MCF 10A (cell line): ENCODE results near the gene OLIG3. TPM values are rescaled to one million over a fixed set of nuclear protein-coding genes. Genes with fewer than 3 reads are reported as not detected.

Source experiments
- BruUV-seq: library from RNA; stranded (reverse); fragments of 400-500 nt; replicated peaks from 2 replicates; lab custom pipeline; 2021; lab: Mats Ljungman, UMichigan
- CTCF ChIA-PET: fragments of 300-600 bp; sonication (Branson Sonifier 250); formaldehyde crosslinking; extraction: SDS; loops from one replicate; lab custom pipeline; 2021; ENCODE audit warnings: antibody characterized with exemption, inconsistent platforms; lab: Yijun Ruan, JAX
- POLR2A ChIA-PET: fragments of 300-600, 350-650 bp; sonication (Branson Sonifier 250); formaldehyde crosslinking; extraction: SDS; loops from one replicate; lab custom pipeline; 2020; ENCODE audit warnings: antibody characterized with exemption, inconsistent platforms; lab: Yijun Ruan, JAX
- DNase-seq: peaks from one replicate; pipeline ENCODE4 v3.0.0-alpha.2; 2018; ENCODE audit not compliant: unreplicated experiment
- H3K27ac Mint-ChIP-seq: one replicate; pipeline ENCODE4 v1.8.0; 2022; ENCODE audit warnings: mild to moderate bottlenecking, low read depth, mixed read lengths; ENCODE audit not compliant: unreplicated experiment
- H3K27me3 Mint-ChIP-seq: one replicate; pipeline ENCODE4 v1.8.0; 2022; ENCODE audit warnings: mixed read lengths; ENCODE audit not compliant: insufficient read depth, unreplicated experiment
- H3K36me3 Mint-ChIP-seq: one replicate; pipeline ENCODE4 v1.8.0; 2022; ENCODE audit warnings: mild to moderate bottlenecking, moderate library complexity, mixed read lengths; ENCODE audit not compliant: insufficient read depth, unreplicated experiment
- H3K4me1 Mint-ChIP-seq: one replicate; pipeline ENCODE4 v1.8.0; 2022; ENCODE audit warnings: mixed read lengths; ENCODE audit not compliant: insufficient read depth, unreplicated experiment
- H3K4me3 Mint-ChIP-seq: one replicate; pipeline ENCODE4 v1.8.0; 2022; ENCODE audit warnings: mild to moderate bottlenecking, moderate library complexity, mixed read lengths; ENCODE audit not compliant: unreplicated experiment
- H3K9me3 Mint-ChIP-seq: one replicate; pipeline ENCODE4 v1.8.0; 2022; ENCODE audit warnings: mixed read lengths; ENCODE audit not compliant: unreplicated experiment
- intact Hi-C: fragments of 100-400 bp; cut with micrococcal nuclease; formaldehyde crosslinking; loops from 2 replicates; pipeline ENCODE4 v1.14.1; 2022
- total RNA-seq: library from RNA; stranded (reverse); gene quantifications from 2 replicates; pipeline ENCODE4 v1.2.3, GENCODE V29; 2022
- TF ChIP-seq, protein P1 (sequence below): fragments of 200-600 bp; IDR thresholded peaks from one replicate; pipeline ENCODE4 v1.8.0; 2022; ENCODE audit warnings: antibody characterized with exemption, mild to moderate bottlenecking; ENCODE audit not compliant: unreplicated experiment

The OLIG3 gene
- total RNA-seq, 1 experiment from 2014 or later, result not detected

DNA sequence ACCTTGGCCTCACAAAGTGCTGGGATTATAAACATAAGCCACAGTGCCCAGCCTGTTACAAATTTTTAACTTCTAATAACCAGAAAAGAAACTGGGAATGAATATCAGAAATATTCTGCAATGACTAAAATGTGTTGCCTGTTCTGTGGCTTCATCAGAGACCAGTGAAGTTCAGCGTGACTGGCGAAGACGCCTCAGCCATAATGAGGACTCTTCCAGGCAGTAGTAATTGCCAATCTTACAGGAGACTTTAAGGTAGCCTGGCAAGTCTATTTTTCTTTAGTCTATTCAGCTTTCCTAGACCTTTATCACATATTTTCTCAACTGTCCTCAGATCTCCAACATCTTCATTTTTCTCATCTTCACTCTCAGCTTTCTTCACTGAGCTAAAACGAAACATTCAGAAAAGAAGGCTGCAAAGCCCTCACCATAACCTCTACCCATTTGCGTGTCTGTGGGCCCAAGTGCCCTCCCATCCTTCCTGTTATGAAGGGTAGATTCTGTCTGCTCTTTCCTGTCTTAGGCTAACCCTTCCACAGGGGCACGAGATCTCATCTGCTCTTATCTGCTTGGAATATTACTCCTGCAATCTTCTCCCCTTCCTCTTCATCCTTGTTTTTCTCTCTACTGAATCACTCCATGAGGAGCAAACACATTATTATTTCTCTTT lies 42.0 kb upstream of the OLIG3 start:
- BruUV-seq, result no TSS peak
- H3K4me1 Mint-ChIP-seq, result no peaks in the 10 kb centered on the region
- DNase-seq, result no peak
- H3K27me3 Mint-ChIP-seq, result no peaks in the 10 kb centered on the region
- H3K4me3 Mint-ChIP-seq, result no peak overlapping the region
- POLR2A ChIA-PET, result no interaction called here
- no peaks in the 10 kb centered on the region for H3K36me3 Mint-ChIP-seq
- TF ChIP-seq, protein P1, sequence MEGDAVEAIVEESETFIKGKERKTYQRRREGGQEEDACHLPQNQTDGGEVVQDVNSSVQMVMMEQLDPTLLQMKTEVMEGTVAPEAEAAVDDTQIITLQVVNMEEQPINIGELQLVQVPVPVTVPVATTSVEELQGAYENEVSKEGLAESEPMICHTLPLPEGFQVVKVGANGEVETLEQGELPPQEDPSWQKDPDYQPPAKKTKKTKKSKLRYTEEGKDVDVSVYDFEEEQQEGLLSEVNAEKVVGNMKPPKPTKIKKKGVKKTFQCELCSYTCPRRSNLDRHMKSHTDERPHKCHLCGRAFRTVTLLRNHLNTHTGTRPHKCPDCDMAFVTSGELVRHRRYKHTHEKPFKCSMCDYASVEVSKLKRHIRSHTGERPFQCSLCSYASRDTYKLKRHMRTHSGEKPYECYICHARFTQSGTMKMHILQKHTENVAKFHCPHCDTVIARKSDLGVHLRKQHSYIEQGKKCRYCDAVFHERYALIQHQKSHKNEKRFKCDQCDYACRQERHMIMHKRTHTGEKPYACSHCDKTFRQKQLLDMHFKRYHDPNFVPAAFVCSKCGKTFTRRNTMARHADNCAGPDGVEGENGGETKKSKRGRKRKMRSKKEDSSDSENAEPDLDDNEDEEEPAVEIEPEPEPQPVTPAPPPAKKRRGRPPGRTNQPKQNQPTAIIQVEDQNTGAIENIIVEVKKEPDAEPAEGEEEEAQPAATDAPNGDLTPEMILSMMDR, result no peak
- CTCF ChIA-PET, result no interaction called here
- intact Hi-C loops, result no loop called here
- no peaks in the 10 kb centered on the region for H3K9me3 Mint-ChIP-seq
- no peak overlapping the region for H3K27ac Mint-ChIP-seq

DNA sequence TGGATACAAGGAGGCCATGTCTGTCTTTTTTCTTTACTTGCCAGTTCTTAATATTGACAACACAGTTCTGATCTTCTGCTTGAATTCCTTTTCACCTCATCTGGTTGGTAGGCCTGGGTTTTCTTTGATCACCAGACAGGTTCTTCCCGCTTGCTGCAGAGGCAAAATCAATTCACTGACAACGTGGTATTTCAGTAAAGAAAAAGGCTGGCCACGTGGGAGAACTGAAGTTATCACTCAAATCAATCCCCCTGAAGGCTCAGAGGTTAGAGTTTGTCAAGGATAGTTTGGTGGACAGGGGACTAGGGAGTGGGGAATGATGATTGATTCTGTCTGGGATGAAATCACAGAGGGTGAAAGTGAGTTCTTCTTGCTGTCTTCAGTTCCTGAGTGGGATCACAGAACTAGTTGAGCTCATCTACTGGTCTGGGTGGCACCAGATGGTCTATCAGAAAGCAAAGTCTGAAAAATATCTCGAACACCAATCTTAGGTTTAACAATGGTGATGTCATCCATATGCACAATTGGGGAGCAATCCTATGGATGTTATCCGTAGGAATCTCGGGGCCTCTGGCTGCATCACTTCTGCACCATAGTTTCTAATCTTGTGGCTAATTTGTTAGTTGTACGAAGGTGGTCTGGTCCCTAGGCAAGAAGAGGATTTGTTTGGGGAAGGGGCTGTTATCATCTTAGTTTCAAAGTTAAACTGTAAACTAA lies 37.3 kb upstream of the OLIG3 start:
- BruUV-seq, result no TSS peak
- CTCF ChIA-PET, result no interaction called here
- peaks cover 7% of the 10 kb centered on the region for H3K9me3 Mint-ChIP-seq

DNA sequence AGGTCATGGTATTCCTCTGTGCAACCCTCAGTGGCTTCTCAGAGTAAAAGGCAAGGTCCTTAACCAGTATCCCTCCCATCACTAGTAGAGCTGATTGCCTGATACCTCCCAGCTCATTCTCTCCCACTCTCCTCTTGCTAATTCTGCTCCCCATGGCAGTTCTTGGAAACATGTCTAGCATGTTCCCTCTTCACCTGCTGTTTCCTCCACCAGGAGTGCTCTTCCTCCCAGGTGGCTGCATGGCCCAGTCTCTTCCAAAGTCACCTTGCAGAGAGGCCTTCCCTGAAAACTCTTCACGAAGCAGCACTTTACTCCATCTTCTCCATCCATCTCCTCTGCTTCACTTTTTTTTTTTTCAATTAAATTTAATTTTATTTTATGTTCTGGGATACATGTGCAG lies 36.2 kb upstream of the OLIG3 start:
- no peak overlapping the region for H3K4me3 Mint-ChIP-seq
- no peak for DNase-seq
- H3K27ac Mint-ChIP-seq, result no peak overlapping the region
- POLR2A ChIA-PET, result interaction anchor here (1.0 kb wide), 1 partner anchor 79 kb away, joined by 3 read pairs; no protein-coding TSS in a partner anchor
- CTCF ChIA-PET, result no interaction called here
- peaks cover 7% of the 10 kb centered on the region for H3K9me3 Mint-ChIP-seq
- TF ChIP-seq, protein P1, result no peak
- no peaks in the 10 kb centered on the region for H3K4me1 Mint-ChIP-seq
- no peaks in the 10 kb centered on the region for H3K36me3 Mint-ChIP-seq
- H3K27me3 Mint-ChIP-seq, result no peaks in the 10 kb centered on the region
- no TSS peak for BruUV-seq
- intact Hi-C loops, result no loop called here

More for the DNA sequence above, 37.3 kb upstream of the OLIG3 start:
- intact Hi-C loops, result no loop called here
- DNase-seq, result no peak
- Mint-ChIP-seq H3K4me1 (no peaks in the 10 kb centered on the region), H3K27ac (no peak overlapping the region), H3K36me3 (no peaks in the 10 kb centered on the region), H3K4me3 (no peak overlapping the region), H3K27me3 (no peaks in the 10 kb centered on the region)
- POLR2A ChIA-PET, result no interaction called here
- TF ChIP-seq, protein P1, result no peak

DNA sequence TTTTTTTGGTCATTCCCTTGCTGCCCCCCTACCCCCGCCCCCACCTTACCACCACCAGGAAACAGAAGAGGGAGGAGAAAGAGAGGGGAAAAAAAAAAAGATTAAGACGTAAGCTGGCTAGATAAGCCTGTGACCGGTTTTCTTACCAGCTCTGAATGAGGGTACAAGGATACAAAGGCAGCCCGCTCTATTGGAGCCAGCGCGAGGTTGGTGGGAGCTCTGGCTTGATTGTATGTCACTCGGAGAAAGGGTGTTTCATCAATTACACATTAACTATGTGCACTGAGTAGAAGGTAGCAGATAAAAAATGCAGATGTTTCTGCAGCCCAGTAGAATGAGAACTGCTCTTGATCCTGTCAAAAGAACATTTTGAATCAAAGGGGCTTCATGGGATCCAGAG lies 28.6 kb upstream of the OLIG3 start:
- TF ChIP-seq, protein P1, result no peak
- no peak overlapping the region for H3K4me3 Mint-ChIP-seq
- H3K4me1 Mint-ChIP-seq, result no peaks in the 10 kb centered on the region
- BruUV-seq, result no TSS peak
- no peak for DNase-seq
- no peaks in the 10 kb centered on the region for H3K36me3 Mint-ChIP-seq
- peaks cover 10% of the 10 kb centered on the region for H3K27me3 Mint-ChIP-seq
- intact Hi-C loops, result no loop called here
- H3K27ac Mint-ChIP-seq, result no peak overlapping the region
- CTCF ChIA-PET, result no interaction called here
- POLR2A ChIA-PET, result interaction anchor here (0.7 kb wide), 1 partner anchor 19 kb away, joined by 4 read pairs; no protein-coding TSS in a partner anchor
- peaks cover 5% of the 10 kb centered on the region for H3K9me3 Mint-ChIP-seq
